Measurements from ENCODE around the gene DIAPH3. TPM values are rescaled to one million over a fixed set of nuclear protein-coding genes. Genes with fewer than 3 reads are reported as not detected.

The DIAPH3 gene
- total and polyA plus RNA-seq, 7 donors, result 0.16 to 3.8 (median 1.1) TPM; not detected in 1

DNA sequence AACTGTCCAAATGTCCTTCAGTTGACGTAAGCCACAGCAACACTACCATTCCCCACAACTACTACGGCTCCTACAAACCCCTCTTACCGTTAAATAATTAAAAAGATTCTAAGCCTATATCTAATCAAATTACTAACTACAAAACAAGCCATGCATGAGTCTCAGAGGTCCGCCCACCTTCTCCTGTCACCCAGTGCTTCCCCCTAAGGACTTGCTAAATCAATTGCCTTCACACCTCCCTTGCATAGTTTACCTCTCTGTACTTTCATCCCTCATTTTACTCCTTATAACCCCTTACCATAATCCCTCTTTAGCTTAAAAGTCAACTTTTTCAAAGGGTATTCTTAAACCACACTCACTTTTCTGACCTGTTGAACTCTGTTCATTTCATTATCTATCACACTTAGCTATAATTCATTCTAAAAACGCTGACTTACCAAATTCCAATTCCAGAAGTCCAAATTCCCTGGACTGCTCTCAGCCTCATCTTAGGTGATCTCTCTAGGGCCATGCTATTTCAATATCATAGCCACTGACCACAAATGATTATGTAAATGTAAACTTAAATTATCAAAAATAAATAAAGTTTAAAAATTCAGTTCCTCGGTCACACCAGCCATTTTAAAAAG lies 187.8 kb downstream of the DIAPH3 start:
- Histone ChIP-seq H3K27me3 (no peaks in the 10 kb centered on the region), H3K4me3 (no peak overlapping the region), H3K9me3 (no peaks in the 10 kb centered on the region), H3K27ac (no peak overlapping the region), H3K36me3 (no peaks in the 10 kb centered on the region), H3K4me1 (no peaks in the 10 kb centered on the region)
- 89 to 96% methylated on average over 6 of the region's 6 CpGs for WGBS, 2 donors
- intact Hi-C loops (cut with DNase I), result no loop called here
- no peak for DNase-seq
- TF ChIP-seq POLR2A (IDR thresholded peaks at IDR 0.05) (no peak), POLR2AphosphoS5 (IDR thresholded peaks at IDR 0.05) (no peak)
- TF ChIP-seq, protein P1, sequence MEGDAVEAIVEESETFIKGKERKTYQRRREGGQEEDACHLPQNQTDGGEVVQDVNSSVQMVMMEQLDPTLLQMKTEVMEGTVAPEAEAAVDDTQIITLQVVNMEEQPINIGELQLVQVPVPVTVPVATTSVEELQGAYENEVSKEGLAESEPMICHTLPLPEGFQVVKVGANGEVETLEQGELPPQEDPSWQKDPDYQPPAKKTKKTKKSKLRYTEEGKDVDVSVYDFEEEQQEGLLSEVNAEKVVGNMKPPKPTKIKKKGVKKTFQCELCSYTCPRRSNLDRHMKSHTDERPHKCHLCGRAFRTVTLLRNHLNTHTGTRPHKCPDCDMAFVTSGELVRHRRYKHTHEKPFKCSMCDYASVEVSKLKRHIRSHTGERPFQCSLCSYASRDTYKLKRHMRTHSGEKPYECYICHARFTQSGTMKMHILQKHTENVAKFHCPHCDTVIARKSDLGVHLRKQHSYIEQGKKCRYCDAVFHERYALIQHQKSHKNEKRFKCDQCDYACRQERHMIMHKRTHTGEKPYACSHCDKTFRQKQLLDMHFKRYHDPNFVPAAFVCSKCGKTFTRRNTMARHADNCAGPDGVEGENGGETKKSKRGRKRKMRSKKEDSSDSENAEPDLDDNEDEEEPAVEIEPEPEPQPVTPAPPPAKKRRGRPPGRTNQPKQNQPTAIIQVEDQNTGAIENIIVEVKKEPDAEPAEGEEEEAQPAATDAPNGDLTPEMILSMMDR (IDR thresholded peaks at IDR 0.05), result no peak

DNA sequence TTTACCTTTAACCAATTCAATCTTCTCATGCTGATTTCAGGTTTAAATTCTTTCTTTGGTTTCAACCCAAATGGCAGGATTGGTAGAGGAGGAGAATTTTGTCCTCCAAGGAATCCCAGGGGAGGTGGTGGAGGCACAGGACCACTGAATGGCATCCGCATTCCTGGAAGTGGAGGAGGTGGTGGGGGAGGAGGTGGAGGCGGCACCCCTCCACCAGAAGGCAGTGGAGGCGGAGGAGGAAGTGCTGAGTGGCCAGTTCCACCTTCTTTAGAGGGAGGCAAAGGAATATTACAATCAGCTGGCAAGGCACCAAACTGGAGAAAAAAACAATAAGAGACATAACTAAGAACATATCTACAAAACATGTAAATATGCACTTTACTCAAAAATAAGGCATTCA lies 192.9 kb downstream of the DIAPH3 start:
- Histone ChIP-seq H3K9me3 (no peaks in the 10 kb centered on the region), H3K4me3 (no peak overlapping the region), H3K36me3 (no peaks in the 10 kb centered on the region), H3K27ac (no peak overlapping the region), H3K27me3 (no peaks in the 10 kb centered on the region), H3K4me1 (no peaks in the 10 kb centered on the region)
- intact Hi-C loops (cut with DNase I), result no loop called here
- 94 to 98% methylated on average over 3 of the region's 3 CpGs for WGBS, 2 donors
- TF ChIP-seq POLR2A (IDR thresholded peaks at IDR 0.05), result no peak
- no peak for TF ChIP-seq EP300 (IDR thresholded peaks at IDR 0.05)
- TF ChIP-seq, protein P1 (IDR thresholded peaks at IDR 0.05), result no peak
- TF ChIP-seq POLR2AphosphoS5 (IDR thresholded peaks at IDR 0.05), result no peak
- DNase-seq, result no peak

DNA sequence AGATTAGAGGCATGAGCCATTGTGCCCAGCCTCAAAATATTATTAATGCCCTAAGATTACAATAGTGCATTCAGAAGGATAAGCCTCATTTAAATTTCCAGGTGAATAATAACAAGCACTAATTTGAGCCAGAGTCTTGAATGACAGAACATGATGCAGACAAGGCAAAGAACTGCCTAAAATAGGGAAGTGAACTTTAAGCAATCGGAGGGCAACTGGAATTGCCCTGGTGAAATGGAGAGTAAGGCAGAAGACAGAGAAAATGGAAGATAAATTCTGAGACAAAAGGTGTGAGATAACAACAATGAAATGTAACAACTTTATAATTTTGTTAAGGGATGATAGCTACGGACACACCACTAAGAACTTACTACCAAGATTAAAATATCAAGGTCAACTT lies 199.9 kb downstream of the DIAPH3 start:
- Histone ChIP-seq H3K4me1 (no peaks in the 10 kb centered on the region), H3K4me3 (no peak overlapping the region), H3K9me3 (no peaks in the 10 kb centered on the region), H3K36me3 (no peaks in the 10 kb centered on the region), H3K27me3 (no peaks in the 10 kb centered on the region), H3K27ac (no peak overlapping the region)
- WGBS, 2 donors, result 75 to 77% methylated on average over 2 of the region's 2 CpGs
- intact Hi-C loops (cut with DNase I), result no loop called here
- TF ChIP-seq, protein P1 (IDR thresholded peaks at IDR 0.05), result no peak
- TF ChIP-seq EP300 (IDR thresholded peaks at IDR 0.05) (no peak), POLR2A (IDR thresholded peaks at IDR 0.05) (no peak), POLR2AphosphoS5 (IDR thresholded peaks at IDR 0.05) (no peak)
- no peak for DNase-seq

DNA sequence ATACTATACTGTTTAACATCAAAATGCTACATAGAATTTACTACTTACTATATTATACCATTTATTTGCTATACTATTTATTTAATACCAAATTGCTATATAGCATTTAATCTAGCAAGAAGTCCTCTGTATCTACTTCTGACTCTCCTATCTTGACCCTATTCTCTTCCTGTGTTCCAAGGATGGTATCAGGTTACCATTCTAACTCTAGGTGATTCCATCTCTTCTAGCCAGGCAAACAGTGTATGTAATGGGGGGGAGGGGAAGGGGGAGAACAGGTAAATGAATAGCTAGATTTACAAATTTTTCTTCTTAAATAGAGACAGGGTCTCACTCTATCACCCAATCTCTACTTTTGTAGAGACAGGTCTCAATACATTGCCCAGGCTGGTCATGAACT lies 200.3 kb downstream of the DIAPH3 start:
- Histone ChIP-seq H3K27ac (no peak overlapping the region), H3K9me3 (no peaks in the 10 kb centered on the region), H3K4me3 (no peak overlapping the region), H3K36me3 (no peaks in the 10 kb centered on the region), H3K27me3 (no peaks in the 10 kb centered on the region), H3K4me1 (no peaks in the 10 kb centered on the region)
- DNase-seq, result no peak
- no peak for TF ChIP-seq POLR2A (IDR thresholded peaks at IDR 0.05)
- no peak for TF ChIP-seq POLR2AphosphoS5 (IDR thresholded peaks at IDR 0.05)
- no peak for TF ChIP-seq EP300 (IDR thresholded peaks at IDR 0.05)
- TF ChIP-seq, protein P1 (IDR thresholded peaks at IDR 0.05), result no peak
- intact Hi-C loops (cut with DNase I), result no loop called here

DNA sequence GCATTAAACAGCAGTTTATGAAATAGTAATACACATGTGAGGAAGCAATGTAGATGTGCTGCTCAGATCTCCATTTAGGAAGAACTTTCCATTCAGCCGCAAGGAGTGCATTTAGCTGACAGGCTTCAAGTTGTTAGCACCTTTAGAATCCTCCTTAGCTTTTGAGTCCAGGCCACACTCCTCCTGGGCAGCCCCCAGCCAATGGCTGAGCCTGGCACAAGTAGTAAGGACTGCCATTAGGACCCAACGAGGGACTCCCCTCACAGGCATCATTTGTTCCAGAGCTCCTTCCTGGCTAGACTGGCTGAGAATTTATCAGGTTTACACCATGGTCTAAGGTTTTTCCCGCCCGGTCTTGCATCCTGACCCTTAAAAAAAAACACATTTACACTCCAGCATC lies 201.4 kb downstream of the DIAPH3 start:
- H3K27ac ChIP-seq, result no peak overlapping the region
- H3K27me3 ChIP-seq, result no peaks in the 10 kb centered on the region
- no peaks in the 10 kb centered on the region for H3K4me1 ChIP-seq
- intact Hi-C loops (cut with DNase I), result no loop called here
- H3K4me3 ChIP-seq, result no peak overlapping the region
- 97% methylated on average over 4 of the region's 4 CpGs for WGBS, 2 donors
- H3K36me3 ChIP-seq, result no peaks in the 10 kb centered on the region
- H3K9me3 ChIP-seq, result no peaks in the 10 kb centered on the region
- TF ChIP-seq, protein P1 (IDR thresholded peaks at IDR 0.05), result no peak
- TF ChIP-seq POLR2A (IDR thresholded peaks at IDR 0.05), result no peak
- no peak for TF ChIP-seq EP300 (IDR thresholded peaks at IDR 0.05)
- TF ChIP-seq POLR2AphosphoS5 (IDR thresholded peaks at IDR 0.05), result no peak
- DNase-seq, result no peak

Data from sigmoid colon (tissue), 7 donors.